OCI-LY1 (cell line): Measurements from ENCODE around the gene ANKRD11.

ENCODE experiments used
- EZH2 ChIP-seq: fragments of 200-600 bp; sonication (generic), shearing (Covaris generic); IDR thresholded peaks from 2 replicates; pipeline ENCODE4 v1.8.0; 2017; ENCODE audit warnings: borderline replicate concordance, mixed run types, mild to moderate bottlenecking, antibody characterized with exemption, low read length, moderate library complexity, mixed read lengths
- TF ChIP-seq, protein P1 (sequence below): fragments of 200-600 bp; sonication (generic), shearing (Covaris generic); IDR thresholded peaks from 2 replicates; pipeline ENCODE4 v1.5.1; 2017; ENCODE audit warnings: mild to moderate bottlenecking, antibody characterized with exemption, low read length, moderate library complexity, mixed read lengths

DNA sequence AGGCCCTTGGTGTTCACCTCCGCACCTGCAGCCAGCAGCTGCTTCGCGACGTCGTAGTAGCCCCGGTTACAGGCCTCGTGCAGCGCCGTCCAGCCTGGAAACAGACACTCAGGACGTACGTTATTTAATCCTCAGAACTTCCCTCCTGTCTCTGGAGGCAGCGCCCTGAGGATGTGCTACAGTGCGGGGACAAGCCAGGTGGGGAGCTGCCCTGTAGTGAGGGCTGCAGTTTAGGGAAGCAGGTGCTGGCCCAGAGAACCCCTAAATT is 201.8 kb downstream of the ANKRD11 start:
- TF ChIP-seq, protein P1, sequence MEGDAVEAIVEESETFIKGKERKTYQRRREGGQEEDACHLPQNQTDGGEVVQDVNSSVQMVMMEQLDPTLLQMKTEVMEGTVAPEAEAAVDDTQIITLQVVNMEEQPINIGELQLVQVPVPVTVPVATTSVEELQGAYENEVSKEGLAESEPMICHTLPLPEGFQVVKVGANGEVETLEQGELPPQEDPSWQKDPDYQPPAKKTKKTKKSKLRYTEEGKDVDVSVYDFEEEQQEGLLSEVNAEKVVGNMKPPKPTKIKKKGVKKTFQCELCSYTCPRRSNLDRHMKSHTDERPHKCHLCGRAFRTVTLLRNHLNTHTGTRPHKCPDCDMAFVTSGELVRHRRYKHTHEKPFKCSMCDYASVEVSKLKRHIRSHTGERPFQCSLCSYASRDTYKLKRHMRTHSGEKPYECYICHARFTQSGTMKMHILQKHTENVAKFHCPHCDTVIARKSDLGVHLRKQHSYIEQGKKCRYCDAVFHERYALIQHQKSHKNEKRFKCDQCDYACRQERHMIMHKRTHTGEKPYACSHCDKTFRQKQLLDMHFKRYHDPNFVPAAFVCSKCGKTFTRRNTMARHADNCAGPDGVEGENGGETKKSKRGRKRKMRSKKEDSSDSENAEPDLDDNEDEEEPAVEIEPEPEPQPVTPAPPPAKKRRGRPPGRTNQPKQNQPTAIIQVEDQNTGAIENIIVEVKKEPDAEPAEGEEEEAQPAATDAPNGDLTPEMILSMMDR: no peak
- TF ChIP-seq EZH2: no peak
